ENCODE data around the gene TCIRG1.

Gene TCIRG1

GRCh38 chr11:68004551-68005335 lies 34.1 kb upstream of the TCIRG1 start:
- DNase-seq (ENCODE audit: low read depth): no peak

- DNase-seq (ENCODE audit: low read depth): no peak
These were observed 32.1 kb upstream of the TCIRG1 start for GRCh38 chr11:68006606-68007166.

GRCh38 chr11:68007498-68008380 lies 31.1 kb upstream of the TCIRG1 start:
- DNase-seq (ENCODE audit: low read depth): no peak

GRCh38 chr11:68008381-68009337 lies 30.2 kb upstream of the TCIRG1 start:
- DNase-seq (ENCODE audit: low read depth): no peak

GRCh38 chr11:68009391-68010089 lies 29.3 kb upstream of the TCIRG1 start:
- DNase-seq (ENCODE audit: low read depth): peak; percentile 86

- DNase-seq (ENCODE audit: low read depth): peak; percentile 90
These were observed 28.5 kb upstream of the TCIRG1 start, which contains the start of gene ALDH3B1 for GRCh38 chr11:68010090-68011041. ALDH3B1 (plus strand) TSS chr11:68010327; CDS start chr11:68015298, 4,971 bp downstream.

GRCh38 chr11:68011051-68011943 lies 27.5 kb upstream of the TCIRG1 start:
- no peak for DNase-seq (ENCODE audit: low read depth)

GRCh38 chr11:68012044-68012842 lies 26.6 kb upstream of the TCIRG1 start:
- no peak for DNase-seq (ENCODE audit: low read depth)

GRCh38 chr11:68012843-68013610 lies 25.8 kb upstream of the TCIRG1 start:
- DNase-seq (ENCODE audit: low read depth): peak; percentile 98

GRCh38 chr11:68013611-68014156 lies 25.1 kb upstream of the TCIRG1 start:
- no peak for DNase-seq (ENCODE audit: low read depth)

GRCh38 chr11:68014157-68014946 lies 24.5 kb upstream of the TCIRG1 start:
- DNase-seq (ENCODE audit: low read depth): peak; percentile 94

GRCh38 chr11:68014947-68015447 lies 23.8 kb upstream of the TCIRG1 start:
- DNase-seq (ENCODE audit: low read depth): no peak

GRCh38 chr11:68015467-68015866 lies 23.4 kb upstream of the TCIRG1 start:
- no peak for DNase-seq (ENCODE audit: low read depth)

- no peak for DNase-seq (ENCODE audit: low read depth)
These were observed 22.5 kb upstream of the TCIRG1 start for GRCh38 chr11:68016161-68016903.
